GM21515 (cell line): ENCODE measurements around the gene RREB1.
"Not testable (repeated sequence)": the region's sequence is repeated elsewhere in the genome, so short reads cannot be mapped to it uniquely, and the experiment has no call there.

Experiments used
- ATAC-seq: cut with Tn5 transposase; IDR thresholded peaks from one replicate; pipeline ENCODE4 v1.9.1; 2021; ENCODE audit not compliant: unreplicated experiment

Gene RREB1

DNA sequence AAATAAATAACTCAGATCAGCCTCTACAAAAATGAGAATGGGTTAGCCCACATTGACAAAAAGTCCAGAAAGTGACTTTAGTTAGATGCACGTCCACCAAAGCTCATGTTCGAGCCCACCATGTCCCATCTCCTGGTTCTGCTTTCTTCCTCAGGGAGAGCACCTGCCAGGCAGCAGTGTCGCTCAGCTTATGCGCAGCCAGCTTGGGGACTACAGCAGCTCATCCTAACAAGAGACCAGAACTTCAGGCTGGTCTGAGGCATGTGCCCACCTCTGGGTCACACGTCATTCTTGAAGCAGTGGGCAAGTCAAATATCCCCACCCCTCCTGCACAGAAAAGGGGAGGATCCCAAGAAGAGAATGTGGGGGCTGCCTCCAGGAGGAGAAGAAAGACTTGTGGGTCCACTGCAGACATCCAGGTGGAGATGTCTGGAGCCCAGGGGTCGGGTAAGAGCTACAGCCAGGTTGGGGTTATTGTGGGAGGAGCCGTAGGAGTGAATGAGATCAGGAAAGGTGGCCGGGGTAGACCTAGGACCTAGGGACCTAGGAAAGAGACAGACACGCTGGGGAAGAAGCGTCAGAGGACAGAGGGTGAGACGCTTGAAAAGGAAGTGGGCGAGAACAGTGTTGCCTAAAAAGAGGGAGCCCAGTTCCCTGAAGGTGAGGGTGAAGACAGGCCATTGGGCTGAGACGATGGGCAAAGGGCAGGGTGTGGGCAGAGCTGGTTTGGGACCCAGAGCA, 152.7 kb downstream of the RREB1 start:
- ATAC-seq, result no peak

- ATAC-seq, result no peak
These were observed 153.5 kb downstream of the RREB1 start for GRCh38 chr6:7261032-7261841.

GRCh38 chr6:7261852-7262461, 154.2 kb downstream of the RREB1 start:
- ATAC-seq, result no peak

- ATAC-seq, result no peak
These were observed 155.2 kb downstream of the RREB1 start for GRCh38 chr6:7262746-7263518.

DNA sequence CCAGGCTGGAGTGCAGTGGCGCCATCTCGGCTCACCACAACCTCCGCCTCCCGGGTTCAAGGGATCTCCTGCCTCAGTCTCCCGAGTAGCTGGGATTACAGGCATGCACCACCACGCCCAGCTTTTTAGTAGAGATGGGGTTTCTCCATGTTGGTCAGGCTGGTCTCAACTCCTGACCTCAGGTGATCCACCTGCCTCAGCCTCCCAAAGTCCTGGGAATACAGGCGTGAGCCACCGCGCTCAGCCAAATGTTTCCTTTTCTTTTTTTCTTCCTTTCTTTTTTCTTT, 155.7 kb downstream of the RREB1 start:
- ATAC-seq, result not testable (repeated sequence)

DNA sequence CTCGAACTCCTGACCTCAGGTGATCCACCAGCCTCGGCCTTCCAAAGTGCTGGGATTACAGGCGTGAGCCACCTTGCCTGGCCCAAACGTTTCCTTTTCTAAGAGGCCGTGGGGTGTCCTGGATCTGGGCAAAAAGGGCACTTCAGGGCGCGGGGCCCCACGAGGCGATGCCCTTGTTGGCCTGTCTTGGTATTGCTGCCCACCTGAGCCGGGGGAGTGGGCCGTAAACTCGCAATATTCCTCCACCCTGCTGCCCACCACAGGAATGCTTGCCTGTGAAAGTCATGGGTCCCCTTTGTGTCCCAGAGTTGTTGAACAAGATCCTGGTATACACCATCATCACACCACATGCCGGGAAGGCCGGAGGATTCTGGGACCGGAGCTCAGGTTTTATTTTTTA, 156.3 kb downstream of the RREB1 start:
- no peak for ATAC-seq

DNA sequence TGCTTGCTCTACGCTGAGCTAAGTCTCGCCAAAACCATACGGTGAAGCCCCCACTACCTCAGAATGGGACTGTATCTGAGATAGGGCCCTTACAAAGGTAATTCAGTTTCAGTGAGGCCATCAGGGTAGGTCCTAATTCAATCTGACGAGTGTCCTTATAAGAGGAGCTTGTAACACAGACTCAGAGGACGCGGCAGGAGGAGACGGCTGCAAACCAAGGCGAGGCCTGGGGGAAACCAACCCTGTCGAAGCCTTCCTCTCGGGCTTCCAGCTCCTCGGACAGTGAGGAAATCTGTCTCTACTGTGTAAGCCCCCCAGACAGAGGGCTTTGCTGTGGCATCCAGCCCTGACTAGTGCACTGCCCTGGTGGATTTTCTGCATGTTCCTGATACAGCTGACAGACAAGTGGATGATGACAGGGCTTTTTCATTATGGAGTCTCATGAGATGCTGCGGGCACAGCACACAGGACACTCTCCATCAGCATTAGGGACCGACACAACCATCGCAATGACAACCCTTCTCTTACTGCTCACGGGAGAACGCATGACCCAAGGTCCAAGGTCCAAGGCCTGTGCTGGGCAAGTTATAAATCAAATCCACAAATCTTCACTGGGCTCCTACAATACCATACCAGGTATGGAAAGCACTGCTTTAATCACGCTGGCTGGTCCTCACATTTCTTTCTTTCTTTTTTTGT, 157.1 kb downstream of the RREB1 start:
- ATAC-seq, result no peak

- not testable (repeated sequence) for ATAC-seq
These were observed 157.6 kb downstream of the RREB1 start for GRCh38 chr6:7265385-7265726.

DNA sequence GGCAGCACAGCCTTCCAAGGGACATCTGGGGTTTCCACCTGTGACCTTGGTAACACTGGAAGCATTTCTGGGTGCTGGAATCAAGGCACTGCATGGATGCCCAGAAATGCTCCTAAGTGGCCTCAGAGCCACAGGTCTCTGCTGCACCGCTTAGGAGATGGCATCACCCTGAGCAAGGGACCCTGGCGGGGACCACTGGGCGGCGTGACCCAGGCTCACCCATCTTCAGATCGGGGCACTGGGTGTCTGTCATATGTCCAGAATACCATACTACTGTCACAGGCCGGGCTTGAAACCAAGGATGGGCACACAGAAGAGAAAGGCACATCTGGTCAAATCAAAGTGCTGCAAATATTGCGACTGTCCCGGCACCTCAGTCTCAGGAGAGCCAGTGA, 159.3 kb downstream of the RREB1 start:
- no peak for ATAC-seq

- no peak for ATAC-seq
These were observed 159.8 kb downstream of the RREB1 start for GRCh38 chr6:7267466-7268091.

- ATAC-seq, result no peak
These were observed 160.6 kb downstream of the RREB1 start for GRCh38 chr6:7268362-7268761.

DNA sequence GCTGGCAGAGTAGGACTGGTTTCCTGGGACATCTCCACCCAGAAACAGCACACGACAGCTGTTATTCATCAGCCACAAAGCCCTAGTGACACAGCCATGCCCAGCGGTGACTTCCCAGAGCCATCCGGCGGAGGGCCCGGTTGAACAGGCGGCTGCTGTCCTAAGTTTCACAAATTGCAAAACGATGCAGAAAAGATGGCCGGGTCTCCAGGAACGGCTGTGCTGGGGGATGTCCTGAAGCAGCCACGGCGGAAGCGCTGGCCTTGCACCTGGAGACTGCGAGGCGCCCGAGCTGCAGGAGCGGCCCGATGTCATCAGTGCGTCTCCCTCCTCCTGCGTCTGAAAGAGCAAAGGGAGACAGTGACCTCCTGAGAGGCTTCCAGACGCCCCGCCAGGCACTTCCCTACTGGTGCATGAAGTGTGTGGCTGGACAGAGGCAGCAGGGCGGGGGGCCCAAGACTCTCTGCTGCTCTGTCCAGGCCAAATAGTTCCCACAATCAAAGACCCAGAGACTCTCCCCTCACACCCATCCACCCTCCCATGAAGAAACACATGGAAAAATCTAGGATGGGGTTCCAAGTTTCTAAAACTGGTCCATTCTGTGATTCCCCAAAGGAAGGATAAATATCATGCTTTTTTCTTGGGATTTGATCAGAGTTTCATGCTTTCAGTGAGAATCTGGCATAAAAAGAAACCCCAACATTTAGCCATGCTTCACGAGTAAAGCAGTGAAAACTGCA, 161.2 kb downstream of the RREB1 start:
- no peak for ATAC-seq

- ATAC-seq, result no peak
These were observed 162.1 kb downstream of the RREB1 start for GRCh38 chr6:7269816-7270215.

GRCh38 chr6:7270320-7271204, 162.8 kb downstream of the RREB1 start:
- ATAC-seq, result no peak

- ATAC-seq, result no peak
These were observed 163.4 kb downstream of the RREB1 start for GRCh38 chr6:7271205-7271534.

- ATAC-seq, result no peak
These were observed 165.9 kb downstream of the RREB1 start for GRCh38 chr6:7273709-7274108.

GRCh38 chr6:7274525-7274924, 166.8 kb downstream of the RREB1 start:
- not testable (repeated sequence) for ATAC-seq

GRCh38 chr6:7276199-7276524, 168.4 kb downstream of the RREB1 start:
- no peak for ATAC-seq
